Neural progenitor cell (in vitro differentiated cells): ENCODE results near the gene PTGER3.

Source experiments
- EZH2 ChIP-seq: fragments of 200-600 bp; sonication (generic); IDR thresholded peaks from 2 replicates; pipeline ENCODE4 v1.6.1; 2017; ENCODE audit warnings: antibody characterized with exemption, mild to moderate bottlenecking, moderate library complexity
- EZH2phosphoT487 ChIP-seq: fragments of 200-600 bp; sonication (generic); IDR thresholded peaks from 2 replicates; pipeline ENCODE4 v1.6.1; 2017; ENCODE audit warnings: antibody characterized with exemption
- TF ChIP-seq, protein P1 (sequence below): fragments of 200-600 bp; sonication (generic); IDR thresholded peaks from 2 replicates; pipeline ENCODE4 v1.5.1; 2017; ENCODE audit warnings: antibody characterized with exemption, mild to moderate bottlenecking

DNA sequence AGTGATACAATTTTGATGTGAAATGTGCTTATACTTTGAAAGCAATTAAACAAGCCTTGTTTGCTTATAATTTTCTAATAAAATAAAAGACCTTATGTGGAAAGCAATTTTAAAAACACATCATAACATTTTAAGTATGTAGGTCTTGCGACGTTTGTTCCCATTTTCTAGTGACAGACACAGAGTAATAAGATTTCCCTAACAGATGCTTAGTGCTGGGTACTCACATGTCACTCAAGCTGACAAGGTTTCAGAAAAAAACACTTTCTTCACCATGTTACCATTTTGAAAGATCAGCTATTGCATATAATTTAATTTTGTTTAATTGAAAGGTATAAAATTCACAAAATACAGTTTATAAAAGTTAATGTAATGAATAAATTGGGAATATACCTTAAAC, 47.3 kb upstream of the PTGER3 start:
- TF ChIP-seq, protein P1, sequence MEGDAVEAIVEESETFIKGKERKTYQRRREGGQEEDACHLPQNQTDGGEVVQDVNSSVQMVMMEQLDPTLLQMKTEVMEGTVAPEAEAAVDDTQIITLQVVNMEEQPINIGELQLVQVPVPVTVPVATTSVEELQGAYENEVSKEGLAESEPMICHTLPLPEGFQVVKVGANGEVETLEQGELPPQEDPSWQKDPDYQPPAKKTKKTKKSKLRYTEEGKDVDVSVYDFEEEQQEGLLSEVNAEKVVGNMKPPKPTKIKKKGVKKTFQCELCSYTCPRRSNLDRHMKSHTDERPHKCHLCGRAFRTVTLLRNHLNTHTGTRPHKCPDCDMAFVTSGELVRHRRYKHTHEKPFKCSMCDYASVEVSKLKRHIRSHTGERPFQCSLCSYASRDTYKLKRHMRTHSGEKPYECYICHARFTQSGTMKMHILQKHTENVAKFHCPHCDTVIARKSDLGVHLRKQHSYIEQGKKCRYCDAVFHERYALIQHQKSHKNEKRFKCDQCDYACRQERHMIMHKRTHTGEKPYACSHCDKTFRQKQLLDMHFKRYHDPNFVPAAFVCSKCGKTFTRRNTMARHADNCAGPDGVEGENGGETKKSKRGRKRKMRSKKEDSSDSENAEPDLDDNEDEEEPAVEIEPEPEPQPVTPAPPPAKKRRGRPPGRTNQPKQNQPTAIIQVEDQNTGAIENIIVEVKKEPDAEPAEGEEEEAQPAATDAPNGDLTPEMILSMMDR, result no peak
- no peak for TF ChIP-seq EZH2
- TF ChIP-seq EZH2phosphoT487, result no peak
